C4-2B (cell line): ENCODE results near the gene TANC1.

Experiments
- CTCF ChIP-seq: fragments of 450-650 bp; conservative IDR thresholded peaks from 2 replicates; pipeline ENCODE4 v1.5.1; 2017; ENCODE audit warnings: mild to moderate bottlenecking
- ZFX ChIP-seq: fragments of 450-650 bp; IDR thresholded peaks from 2 replicates; pipeline ENCODE4 v1.6.1; 2017

GRCh38 chr2:158989165-158989564 lies 20.7 kb downstream of the TANC1 start:
- no peak for TF ChIP-seq CTCF
- TF ChIP-seq ZFX: no peak
